Fibroblast of lung (primary cell): Measurements from ENCODE around the gene SLC25A1. TPM values are rescaled to one million over a fixed set of nuclear protein-coding genes. Genes with fewer than 3 reads are reported as not detected.

Experiments used
- DNase-seq, 2 donors: peaks; one replicate each; pipeline versions ENCODE4 v3.0.0 to v3.0.0-alpha.2; 2010; ENCODE audit warnings: low read depth in 2 of 2
- H2AFZ ChIP-seq: 2 replicates; pipeline ENCODE4 v1.5.1; 2012; ENCODE audit warnings: low read length, control low read depth, inconsistent platforms
- H3K27ac ChIP-seq: 2 replicates; pipeline ENCODE4 v1.5.1; 2011; ENCODE audit warnings: low read length, control low read depth; ENCODE audit not compliant: insufficient read depth
- H3K27me3 ChIP-seq: 2 replicates; pipeline ENCODE4 v1.5.1; 2011; ENCODE audit warnings: mild to moderate bottlenecking, low read length; ENCODE audit not compliant: control insufficient read depth, insufficient read depth
- H3K36me3 ChIP-seq: 2 replicates; pipeline ENCODE4 v1.5.1; 2011; ENCODE audit warnings: low read length; ENCODE audit not compliant: control insufficient read depth, insufficient read depth
- H3K4me1 ChIP-seq: 2 replicates; pipeline ENCODE4 v1.5.1; 2011; ENCODE audit warnings: low read length; ENCODE audit not compliant: control insufficient read depth, insufficient read depth; ENCODE audit errors: extremely low read depth
- H3K4me2 ChIP-seq: 2 replicates; pipeline ENCODE4 v1.5.1; 2011; ENCODE audit warnings: low read length, control low read depth; ENCODE audit not compliant: insufficient read depth; ENCODE audit errors: extremely low read depth
- H3K4me3 ChIP-seq, 4 experiments: fragments of 200-600 bp in 1 of 4; sonication (generic) in 1 of 4; replicated peaks in 1 of 4; 2 replicates each; pipeline ENCODE4 v1.5.1; 2011 to 2016; ENCODE audit warnings: low read length in 4 of 4, low read depth in 3 of 4, mild to moderate bottlenecking in 3 of 4, control low read depth in 2 of 4, inconsistent platforms in 1 of 4, mixed read lengths in 1 of 4; ENCODE audit not compliant: insufficient read depth in 1 of 4; ENCODE audit errors: control extremely low read depth in 1 of 4
- H3K79me2 ChIP-seq: 2 replicates; pipeline ENCODE4 v1.5.1; 2012; ENCODE audit warnings: mild to moderate bottlenecking, low read length, inconsistent platforms; ENCODE audit not compliant: control insufficient read depth, insufficient read depth
- H3K9ac ChIP-seq: 2 replicates; pipeline ENCODE4 v1.5.1; 2011; ENCODE audit warnings: mild to moderate bottlenecking, low read length, control low read depth; ENCODE audit not compliant: insufficient read depth
- H3K9me3 ChIP-seq: 2 replicates; pipeline ENCODE4 v1.5.1; 2012; ENCODE audit warnings: low read depth, low read length; ENCODE audit not compliant: control insufficient read depth, insufficient read depth
- H4K20me1 ChIP-seq: 2 replicates; pipeline ENCODE4 v1.5.1; 2011; ENCODE audit warnings: low read length; ENCODE audit not compliant: control insufficient read depth, insufficient read depth; ENCODE audit errors: extremely low read depth
- EZH2 ChIP-seq: IDR thresholded peaks from 2 replicates; pipeline ENCODE4 v1.5.1; 2012; ENCODE audit warnings: low read length, control low read depth, mild to moderate bottlenecking; ENCODE audit errors: missing control alignments
- polyA plus RNA-seq, 2 donors: library from polyadenylated mRNA; depleted of rRNA in 1 of 2; stranded (reverse) in 1 of 2; unstranded in 1 of 2; fragments of >200 nt; gene quantifications; 2 replicates each; pipeline ENCODE4 v1.2.1, GENCODE V29; 2011 to 2012; ENCODE audit warnings: missing spikeins in 1 of 2
- total RNA-seq: library from RNA; depleted of rRNA; stranded (reverse); fragments of >200 nt; gene quantifications from 2 replicates; pipeline ENCODE4 v1.2.1, GENCODE V29; 2014
- TF ChIP-seq, protein P1 (sequence below), 2 donors: IDR thresholded peaks in 1 of 2; conservative IDR thresholded peaks in 1 of 2; 1 replicate in 1 of 2; 2 replicates in 1 of 2; pipeline ENCODE4 v1.5.1; 2011 to 2012; ENCODE audit warnings: low read length in 2 of 2, control low read depth in 1 of 2, inconsistent platforms in 1 of 2, low read depth in 1 of 2, mild to moderate bottlenecking in 1 of 2

SLC25A1 gene
- total and polyA plus RNA-seq, 2 donors (not counting 1 experiment from before 2014, with no cell fraction given), result 56.1 to 161 TPM

DNA sequence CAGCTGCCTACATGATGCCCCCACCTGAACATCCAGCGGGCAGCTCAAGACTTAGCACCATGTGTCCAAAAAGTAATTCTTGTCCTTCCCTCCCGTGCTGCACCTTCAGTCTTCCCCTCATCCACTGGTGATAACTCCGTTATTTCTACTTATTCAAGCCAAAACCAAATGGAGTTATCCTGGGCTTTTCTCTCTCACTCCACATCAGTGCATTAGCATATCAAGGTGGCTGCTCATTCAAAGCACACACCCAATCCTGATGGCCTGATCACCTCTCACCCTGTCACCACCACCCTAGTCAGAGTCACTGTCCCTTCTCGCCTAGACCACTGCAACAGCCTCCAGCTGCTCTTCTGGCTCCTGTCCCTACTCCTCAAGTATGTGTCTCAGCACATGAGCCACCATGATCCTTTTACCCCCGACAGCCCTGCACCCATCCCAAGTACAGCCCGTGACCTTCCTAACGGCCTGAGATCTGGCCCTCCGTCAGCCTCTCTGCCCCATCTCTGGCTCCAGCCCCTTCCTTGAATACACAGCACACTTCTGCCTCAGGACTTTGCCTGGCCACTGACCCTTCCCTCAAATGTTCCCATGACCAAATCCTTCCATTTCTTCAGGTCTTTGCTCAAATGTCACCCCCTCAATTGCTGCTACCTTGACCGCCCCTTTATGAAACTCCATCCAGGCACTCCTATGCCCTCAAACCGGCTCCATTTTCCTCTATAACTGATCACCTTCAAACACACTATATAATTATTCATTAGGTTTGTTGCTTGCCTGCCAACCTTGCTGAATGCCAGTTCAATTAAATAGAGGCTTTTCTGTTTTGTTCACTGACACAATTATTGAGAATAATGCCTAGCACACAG lies 19.7 kb upstream of the SLC25A1 start:
- Histone ChIP-seq H3K4me1 (no peaks in the 10 kb centered on the region), H3K9ac (no peak overlapping the region), H3K27me3 (no peaks in the 10 kb centered on the region), H3K36me3 (peaks cover 5% of the 10 kb centered on the region), H3K27ac (no peak overlapping the region), H3K79me2 (no peaks in the 10 kb centered on the region), H3K4me2 (no peak overlapping the region), H3K9me3 (no peaks in the 10 kb centered on the region), H4K20me1 (no peaks in the 10 kb centered on the region), H2AFZ (no peak overlapping the region), H3K4me3 (no peak overlapping the region)
- TF ChIP-seq, protein P1, sequence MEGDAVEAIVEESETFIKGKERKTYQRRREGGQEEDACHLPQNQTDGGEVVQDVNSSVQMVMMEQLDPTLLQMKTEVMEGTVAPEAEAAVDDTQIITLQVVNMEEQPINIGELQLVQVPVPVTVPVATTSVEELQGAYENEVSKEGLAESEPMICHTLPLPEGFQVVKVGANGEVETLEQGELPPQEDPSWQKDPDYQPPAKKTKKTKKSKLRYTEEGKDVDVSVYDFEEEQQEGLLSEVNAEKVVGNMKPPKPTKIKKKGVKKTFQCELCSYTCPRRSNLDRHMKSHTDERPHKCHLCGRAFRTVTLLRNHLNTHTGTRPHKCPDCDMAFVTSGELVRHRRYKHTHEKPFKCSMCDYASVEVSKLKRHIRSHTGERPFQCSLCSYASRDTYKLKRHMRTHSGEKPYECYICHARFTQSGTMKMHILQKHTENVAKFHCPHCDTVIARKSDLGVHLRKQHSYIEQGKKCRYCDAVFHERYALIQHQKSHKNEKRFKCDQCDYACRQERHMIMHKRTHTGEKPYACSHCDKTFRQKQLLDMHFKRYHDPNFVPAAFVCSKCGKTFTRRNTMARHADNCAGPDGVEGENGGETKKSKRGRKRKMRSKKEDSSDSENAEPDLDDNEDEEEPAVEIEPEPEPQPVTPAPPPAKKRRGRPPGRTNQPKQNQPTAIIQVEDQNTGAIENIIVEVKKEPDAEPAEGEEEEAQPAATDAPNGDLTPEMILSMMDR (conservative IDR thresholded peaks at IDR 0.05 in 1 of 2, IDR thresholded peaks at IDR 0.05 in 1 of 2; ENCODE audit: low read depth in 1 of 2, low read length in 2 of 2), result no peak
- TF ChIP-seq EZH2, result no peak
- no peak for DNase-seq

DNA sequence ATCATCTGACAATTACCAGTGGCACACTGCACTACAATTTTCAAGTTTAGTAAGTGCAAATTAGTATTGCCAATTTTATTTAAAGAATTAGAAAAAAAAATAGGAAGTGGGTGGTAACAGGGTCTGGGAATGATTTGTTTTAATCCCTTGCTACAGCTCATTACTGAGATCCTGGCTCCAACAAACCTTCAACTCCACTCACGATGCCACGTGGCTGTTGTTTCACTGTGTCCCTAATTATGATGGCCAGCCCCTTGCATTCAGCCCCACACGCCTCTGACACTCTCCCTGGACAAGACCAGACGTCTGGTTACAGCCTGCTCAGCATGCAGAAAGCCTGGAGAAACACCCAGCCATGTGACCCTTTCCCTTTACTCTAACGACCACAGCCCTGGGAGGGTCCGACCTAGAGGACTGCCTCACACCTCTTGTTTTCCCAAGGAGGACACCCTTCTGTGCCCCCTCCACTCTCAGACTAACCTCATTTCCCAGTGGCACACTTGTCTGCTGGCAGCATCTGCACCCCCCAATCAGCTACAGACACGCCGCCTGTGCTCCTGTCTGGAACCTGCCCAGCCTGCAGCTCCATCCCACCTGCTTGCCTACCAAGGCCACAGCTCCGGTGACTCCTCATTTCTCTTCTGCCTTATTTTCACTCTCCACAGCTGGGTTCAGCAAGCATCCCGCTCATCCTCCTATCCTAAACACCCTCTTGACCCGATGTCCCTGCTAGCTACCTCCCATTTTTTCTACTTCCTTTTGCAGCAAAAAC lies 18.5 kb upstream of the SLC25A1 start:
- no peaks in the 10 kb centered on the region for H3K9me3 ChIP-seq
- H3K27me3 ChIP-seq, result no peaks in the 10 kb centered on the region
- no peak overlapping the region for H3K9ac ChIP-seq
- no peaks in the 10 kb centered on the region for H3K4me1 ChIP-seq
- peaks cover 5% of the 10 kb centered on the region for H3K36me3 ChIP-seq
- no peaks in the 10 kb centered on the region for H3K79me2 ChIP-seq
- TF ChIP-seq, protein P1 (conservative IDR thresholded peaks at IDR 0.05 in 1 of 2, IDR thresholded peaks at IDR 0.05 in 1 of 2; ENCODE audit: low read depth in 1 of 2, low read length in 2 of 2), result no peak
- TF ChIP-seq EZH2, result no peak
- no peak for DNase-seq
- no peaks in the 10 kb centered on the region for H4K20me1 ChIP-seq
- no peak overlapping the region for H3K4me3 ChIP-seq
- H2AFZ ChIP-seq, result no peak overlapping the region
- no peak overlapping the region for H3K27ac ChIP-seq
- H3K4me2 ChIP-seq, result no peak overlapping the region
